HG03060 (cell line): Measurements from ENCODE around the gene MRI1.

Experiments used
- ATAC-seq: cut with Tn5 transposase; IDR thresholded peaks from one replicate; pipeline ENCODE4 v1.9.1; 2021; ENCODE audit warnings: low read depth, moderate number of reproducible peaks; ENCODE audit not compliant: unreplicated experiment

MRI1 gene

DNA sequence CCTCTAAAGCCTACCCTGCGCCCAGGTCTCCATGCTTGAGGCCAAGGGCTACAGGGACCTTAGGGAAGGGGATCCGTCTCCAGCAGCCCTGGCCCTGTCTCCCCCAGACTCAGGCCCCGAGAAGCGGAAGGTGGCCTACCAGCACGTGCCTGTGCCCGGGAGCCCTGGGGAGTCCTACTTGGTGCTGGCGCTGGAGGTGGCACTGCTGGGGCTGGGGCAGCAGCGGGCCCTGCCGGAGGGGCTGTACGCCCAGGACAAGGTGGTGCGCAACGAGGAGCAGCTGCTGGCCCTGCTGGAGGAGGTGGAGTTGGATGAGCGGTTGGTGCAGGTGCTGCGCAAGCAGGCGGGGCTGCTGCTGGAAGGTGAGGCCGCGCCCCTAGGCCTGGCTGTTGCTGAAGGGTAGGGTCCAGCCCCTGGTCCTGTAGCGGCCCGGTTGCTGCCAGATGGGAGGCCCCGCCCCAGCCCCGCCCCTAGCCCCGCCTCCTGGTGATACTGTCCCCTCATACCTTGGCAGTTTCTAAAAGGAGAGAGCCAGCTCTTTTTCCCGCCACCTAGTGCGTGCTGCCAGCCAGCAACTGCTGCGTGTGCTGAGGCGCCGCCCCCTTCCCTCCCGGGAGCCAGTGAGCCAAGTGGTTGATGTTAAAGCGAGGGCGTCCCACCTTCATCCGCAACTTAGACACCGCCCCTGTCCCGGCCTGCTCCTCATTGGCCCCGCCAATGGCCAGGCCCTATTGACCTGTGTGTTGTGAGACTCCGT is 53.5 kb downstream of the MRI1 start:
- ATAC-seq = no peak

DNA sequence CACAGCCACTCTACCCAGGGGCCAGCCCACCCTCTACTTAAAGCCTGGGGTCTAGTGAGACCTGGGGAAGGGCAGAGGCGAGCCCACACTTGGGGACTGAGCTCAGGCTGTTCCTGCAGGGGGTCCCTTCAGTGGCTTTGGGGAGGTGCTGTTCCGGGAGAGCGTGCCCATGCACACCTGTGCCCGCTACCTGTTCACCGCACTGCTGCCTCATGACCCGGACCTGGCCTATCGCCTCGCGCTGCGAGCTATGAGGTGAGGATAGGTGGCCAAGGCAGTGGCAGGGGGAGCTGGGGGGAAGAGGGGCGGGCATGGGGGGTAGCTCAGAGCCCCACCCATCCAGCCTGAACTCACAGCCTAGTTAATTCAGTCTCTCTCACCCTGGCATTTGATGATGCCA is 54.9 kb downstream of the MRI1 start:
- no peak for ATAC-seq

DNA sequence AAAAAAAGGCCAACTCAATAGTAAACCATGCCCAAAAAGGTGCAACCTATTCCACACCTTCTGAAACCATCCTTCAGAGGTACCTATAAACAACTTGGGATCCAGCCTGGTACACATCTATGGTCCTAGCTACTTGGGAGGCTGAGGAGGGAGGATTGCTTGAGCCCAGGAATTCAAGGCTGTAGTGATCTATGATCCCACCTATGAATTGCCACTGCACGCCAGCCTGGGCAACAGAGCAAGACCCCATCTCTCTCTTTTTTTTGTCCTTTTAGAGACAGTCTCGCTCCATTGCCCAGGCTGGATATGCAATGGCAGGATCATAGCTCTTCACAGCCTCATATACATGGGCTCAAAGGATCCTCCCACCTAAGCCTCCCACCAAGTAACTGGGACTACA is 57.0 kb downstream of the MRI1 start:
- ATAC-seq = no peak

GRCh38 chr19:13823256-13823655 is 58.9 kb downstream of the MRI1 start:
- ATAC-seq = no peak
